HEK293T (cell line): Measurements from ENCODE around the gene WNT5B.
A peak's percentile ranks its signal among the peaks of the same experiment; 100 is the strongest.
"Not testable (repeated sequence)": the region's sequence is repeated elsewhere in the genome, so short reads cannot be mapped to it uniquely, and the experiment has no call there.

Source experiments
- CTCF ChIA-PET: fragments of 350-600 bp; formaldehyde crosslinking; extraction: SDS; loops from one replicate; lab custom pipeline; 2021; ENCODE audit warnings: antibody characterized with exemption, inconsistent platforms; lab: Yijun Ruan, JAX
- POLR2A ChIA-PET: fragments of 350-600 bp; formaldehyde crosslinking; extraction: SDS; loops from one replicate; lab custom pipeline; 2020; ENCODE audit warnings: antibody characterized with exemption, inconsistent platforms; lab: Yijun Ruan, JAX
- DNase-seq: peaks from one replicate; pipeline ENCODE4 v3.0.0; 2012; ENCODE audit warnings: mixed read lengths; ENCODE audit errors: extremely low spot score
- ARNT ChIP-seq: fragments of 450-650 bp; IDR thresholded peaks from 2 replicates; pipeline ENCODE4 v1.6.1; 2017; ENCODE audit warnings: mild to moderate bottlenecking
- BHLHE40 ChIP-seq: fragments of 450-650 bp; IDR thresholded peaks from 2 replicates; pipeline ENCODE4 v1.6.1; 2016; ENCODE audit warnings: mild to moderate bottlenecking, moderate library complexity, borderline replicate concordance
- CTBP1 ChIP-seq: fragments of 450-650 bp; IDR thresholded peaks from 2 replicates; pipeline ENCODE4 v1.6.1; 2016; ENCODE audit warnings: borderline replicate concordance
- ELF4 ChIP-seq: fragments of 450-650 bp; IDR thresholded peaks from 2 replicates; pipeline ENCODE4 v1.6.1; 2017; ENCODE audit warnings: antibody characterized with exemption
- FOXA1 ChIP-seq: fragments of 450-650 bp; IDR thresholded peaks from 2 replicates; pipeline ENCODE4 v1.6.1; 2016; ENCODE audit warnings: mild to moderate bottlenecking
- FOXK2 ChIP-seq: fragments of 450-650 bp; IDR thresholded peaks from 2 replicates; pipeline ENCODE4 v1.6.1; 2016; ENCODE audit warnings: mild to moderate bottlenecking
- FOXM1 ChIP-seq: fragments of 450-650 bp; IDR thresholded peaks from 2 replicates; pipeline ENCODE4 v1.6.1; 2017; ENCODE audit warnings: mild to moderate bottlenecking, borderline replicate concordance
- HDGF ChIP-seq: fragments of 450-650 bp; IDR thresholded peaks from 2 replicates; pipeline ENCODE4 v1.6.1; 2017; ENCODE audit warnings: antibody characterized with exemption, borderline replicate concordance
- L3MBTL2 ChIP-seq: fragments of 450-650 bp; conservative IDR thresholded peaks from 2 replicates; pipeline ENCODE4 v1.6.1; 2016; ENCODE audit warnings: mild to moderate bottlenecking
- LEF1 ChIP-seq: fragments of 450-650 bp; IDR thresholded peaks from 2 replicates; pipeline ENCODE4 v1.6.1; 2017; ENCODE audit warnings: mild to moderate bottlenecking, borderline replicate concordance
- NFRKB ChIP-seq: fragments of 450-650 bp; IDR thresholded peaks from 2 replicates; pipeline ENCODE4 v1.6.1; 2016; ENCODE audit warnings: mild to moderate bottlenecking, moderate library complexity
- SP1 ChIP-seq: fragments of 450-650 bp; IDR thresholded peaks from 2 replicates; pipeline ENCODE4 v1.6.1; 2017
- SUZ12 ChIP-seq: fragments of 450-650 bp; IDR thresholded peaks from 2 replicates; pipeline ENCODE4 v1.6.1; 2016; ENCODE audit warnings: mild to moderate bottlenecking
- TARDBP ChIP-seq: fragments of 450-650 bp; IDR thresholded peaks from 2 replicates; pipeline ENCODE4 v1.6.1; 2016
- ZNF384 ChIP-seq: fragments of 450-650 bp; IDR thresholded peaks from 2 replicates; pipeline ENCODE4 v1.6.1; 2016
- TF ChIP-seq, protein P1 (sequence below): fragments of 450-650 bp; IDR thresholded peaks from 2 replicates; pipeline ENCODE4 v1.6.1; 2016

WNT5B gene

DNA sequence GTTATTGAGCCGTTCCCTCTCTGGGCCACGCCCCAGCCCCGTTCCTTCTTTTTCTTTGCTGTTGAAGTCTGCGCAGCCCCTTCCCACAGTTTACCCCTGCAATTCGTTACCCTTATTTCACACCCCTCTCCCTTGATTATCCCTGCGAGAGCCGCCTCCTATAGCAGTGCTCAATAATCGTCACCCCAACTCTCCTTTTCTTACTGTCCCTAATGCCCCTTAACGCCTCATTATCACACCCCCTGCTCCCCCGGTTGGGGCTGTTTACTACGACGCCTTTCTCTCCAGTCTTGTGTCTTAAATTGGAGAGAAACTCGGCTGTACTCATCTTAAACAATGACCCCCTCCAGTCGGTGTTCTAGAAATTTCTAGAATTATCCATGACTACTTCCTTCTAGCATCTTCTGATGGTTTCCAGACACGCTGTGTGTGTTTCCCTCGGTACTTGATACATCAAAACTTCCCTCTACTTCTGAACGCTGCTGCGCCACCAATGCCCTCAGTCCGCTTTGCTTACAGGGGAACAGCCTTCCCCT, 33.9 kb upstream of the WNT5B start:
- POLR2A ChIA-PET: interaction anchor here (0.6 to 1.8 kb wide), 3 partner anchors 11 to 32 kb away, joined by 3 to 4 read pairs (median 4); no protein-coding TSS in a partner anchor
- CTCF ChIA-PET: interaction anchor here (0.6 kb wide), 1 partner anchor 593 kb away, joined by 3 read pairs; no protein-coding TSS in a partner anchor
- TF ChIP-seq FOXK2 (no peak), L3MBTL2 (0 out of 2 replicates have a peak, but pooled peaks have one; percentile 7)
- TF ChIP-seq, protein P1, sequence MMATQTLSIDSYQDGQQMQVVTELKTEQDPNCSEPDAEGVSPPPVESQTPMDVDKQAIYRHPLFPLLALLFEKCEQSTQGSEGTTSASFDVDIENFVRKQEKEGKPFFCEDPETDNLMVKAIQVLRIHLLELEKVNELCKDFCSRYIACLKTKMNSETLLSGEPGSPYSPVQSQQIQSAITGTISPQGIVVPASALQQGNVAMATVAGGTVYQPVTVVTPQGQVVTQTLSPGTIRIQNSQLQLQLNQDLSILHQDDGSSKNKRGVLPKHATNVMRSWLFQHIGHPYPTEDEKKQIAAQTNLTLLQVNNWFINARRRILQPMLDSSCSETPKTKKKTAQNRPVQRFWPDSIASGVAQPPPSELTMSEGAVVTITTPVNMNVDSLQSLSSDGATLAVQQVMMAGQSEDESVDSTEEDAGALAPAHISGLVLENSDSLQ: no peak
- DNase-seq: no peak

DNA sequence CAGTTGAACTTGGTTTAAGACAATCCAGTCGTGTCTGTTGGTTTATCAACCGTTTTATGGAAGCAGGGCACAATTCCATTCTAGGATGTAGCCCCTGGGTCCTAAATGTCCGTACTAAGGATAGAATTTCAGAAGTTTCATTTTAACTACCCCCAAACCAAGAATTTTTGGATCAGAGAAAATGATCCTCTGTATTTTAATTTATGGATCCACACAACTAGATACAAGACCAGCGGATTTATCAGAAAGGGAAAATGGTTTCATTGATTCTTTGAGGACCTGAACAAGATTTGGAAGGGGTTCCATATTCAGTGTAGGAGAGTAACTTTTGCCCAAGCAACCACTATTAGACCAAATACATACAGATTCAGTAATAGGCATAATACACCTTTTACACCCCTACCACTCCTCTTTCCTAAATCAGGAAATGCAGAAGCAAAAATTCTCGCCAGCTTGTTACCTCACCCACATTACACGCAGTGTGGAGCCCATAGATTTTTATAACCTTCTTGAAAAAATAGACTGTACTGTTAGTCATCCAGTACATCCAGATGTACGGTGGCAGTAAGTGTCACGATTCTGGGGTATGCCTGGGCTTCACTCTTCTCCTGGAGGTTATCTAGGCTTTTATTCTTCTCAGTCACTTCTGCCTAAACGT, 33.2 kb upstream of the WNT5B start:
- DNase-seq: no peak
- TF ChIP-seq SP1 (no peak), SUZ12 (no peak), BHLHE40 (no peak), FOXA1 (no peak), NFRKB (no peak), ELF4 (no peak), FOXK2 (no peak), L3MBTL2 (no peak), ARNT (no peak), ZNF384 (no peak), LEF1 (no peak), TARDBP (no peak), CTBP1 (no peak), HDGF (no peak), FOXM1 (no peak)
- TF ChIP-seq, protein P1: no peak
- ChIA-PET CTCF (interaction anchor here (0.6 kb wide), 1 partner anchor 593 kb away, joined by 3 read pairs; no protein-coding TSS in a partner anchor), POLR2A (no interaction called here)

DNA sequence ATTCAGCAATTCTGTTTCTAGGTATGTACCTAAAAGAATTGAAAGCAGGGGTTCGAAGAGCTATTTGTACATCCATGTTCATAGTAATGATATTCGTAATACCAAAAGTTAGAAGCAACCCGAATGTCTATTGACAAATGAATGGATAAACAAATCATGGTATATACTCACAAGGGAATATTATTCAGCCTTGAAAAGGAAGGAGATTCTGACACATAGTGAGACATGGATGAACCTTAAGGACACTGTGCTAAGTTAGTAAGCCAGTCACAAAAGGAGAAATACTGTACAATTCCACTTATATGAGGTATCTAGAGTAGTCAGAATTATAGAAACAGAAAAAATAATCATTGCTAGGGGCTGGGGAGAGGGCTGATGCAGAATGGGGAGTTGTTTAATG, 30.3 kb upstream of the WNT5B start:
- POLR2A ChIA-PET: no interaction called here
- TF ChIP-seq FOXA1: no peak
- TF ChIP-seq BHLHE40: no peak
- no peak for TF ChIP-seq FOXM1
- no peak for TF ChIP-seq NFRKB
- TF ChIP-seq ARNT: no peak
- no peak for TF ChIP-seq ELF4
- TF ChIP-seq FOXK2: no peak
- TF ChIP-seq LEF1: no peak
- TF ChIP-seq SP1: no peak
- TF ChIP-seq, protein P1: no peak
- TF ChIP-seq ZNF384: no peak
- no peak for TF ChIP-seq SUZ12
- TF ChIP-seq TARDBP: no peak
- no peak for TF ChIP-seq L3MBTL2
- TF ChIP-seq CTBP1: no peak
- no peak for TF ChIP-seq HDGF
- CTCF ChIA-PET: no interaction called here

DNA sequence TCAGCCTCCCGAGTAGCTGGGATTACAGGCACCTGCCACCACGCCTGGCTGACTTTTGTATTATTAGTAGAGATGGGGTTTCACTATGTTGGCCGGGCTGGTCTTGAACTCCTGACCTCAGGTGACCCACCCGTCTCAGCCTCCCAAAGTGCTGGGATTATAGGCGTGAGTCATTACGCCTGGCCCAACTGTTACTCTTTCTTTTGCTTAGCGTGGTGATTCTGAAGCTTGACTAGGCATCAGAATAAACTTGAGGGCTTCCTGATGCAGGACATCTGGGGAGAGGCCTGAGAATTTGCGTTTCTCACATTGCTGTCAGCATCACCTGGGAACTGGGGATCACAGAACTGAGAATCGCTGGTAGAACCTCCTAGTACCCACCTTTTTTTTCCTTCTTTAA, 26.3 kb upstream of the WNT5B start:
- POLR2A ChIA-PET: interaction anchor here (0.6 to 1.3 kb wide), 2 partner anchors 9 to 10 kb away, joined by 3 read pairs; no protein-coding TSS in a partner anchor
- not testable (repeated sequence) for DNase-seq
- CTCF ChIA-PET: interaction anchor here (0.8 to 3.1 kb wide), 6 partner anchors 12 to 487 kb away, joined by 3 to 10 read pairs (median 4); no protein-coding TSS in a partner anchor

More for the DNA sequence above, 30.3 kb upstream of the WNT5B start:
- DNase-seq: no peak

DNA sequence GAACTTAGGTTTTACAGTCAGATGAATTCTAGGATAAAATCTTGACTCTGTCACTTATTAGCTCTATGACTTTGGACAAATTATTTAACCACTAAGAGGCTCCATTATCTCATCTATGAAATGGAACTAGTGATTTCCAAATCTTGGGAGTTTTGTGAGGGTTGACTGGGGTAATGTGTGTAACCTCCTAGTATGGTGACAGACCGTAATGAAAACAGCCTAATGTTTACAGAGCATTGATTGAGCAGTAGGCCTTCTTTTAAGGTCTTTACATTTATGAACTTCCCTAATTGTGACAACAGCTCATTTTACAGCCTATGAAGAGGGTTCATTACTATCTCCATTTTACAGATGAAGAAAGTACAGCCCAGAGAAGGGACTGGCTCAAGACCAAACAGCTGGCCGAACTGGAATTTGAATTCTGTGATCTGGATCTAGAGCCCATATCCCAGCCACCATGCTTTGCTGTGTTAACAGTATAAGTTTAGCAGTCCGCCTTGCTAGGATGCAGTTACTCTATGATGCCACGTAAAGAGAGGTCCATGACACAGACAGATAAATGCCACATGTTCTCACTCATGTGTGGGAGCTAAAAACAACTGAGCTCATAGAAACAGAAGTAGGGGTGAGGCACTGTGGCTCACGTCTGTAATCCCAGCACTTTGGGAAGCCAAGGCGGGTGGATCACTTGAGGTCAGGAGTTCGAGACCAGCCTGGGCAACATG, 25.6 kb upstream of the WNT5B start:
- POLR2A ChIA-PET: interaction anchor here (0.6 to 1.3 kb wide), 4 partner anchors 10 to 28 kb away, joined by 3 read pairs; no protein-coding TSS in a partner anchor
- TF ChIP-seq FOXM1 (no peak), NFRKB (no peak), BHLHE40 (no peak), ELF4 (no peak)
- CTCF ChIA-PET: interaction anchor here (0.8 to 3.1 kb wide), 6 partner anchors 11 to 488 kb away, joined by 3 to 10 read pairs (median 4); no protein-coding TSS in a partner anchor
- no peak for DNase-seq

DNA sequence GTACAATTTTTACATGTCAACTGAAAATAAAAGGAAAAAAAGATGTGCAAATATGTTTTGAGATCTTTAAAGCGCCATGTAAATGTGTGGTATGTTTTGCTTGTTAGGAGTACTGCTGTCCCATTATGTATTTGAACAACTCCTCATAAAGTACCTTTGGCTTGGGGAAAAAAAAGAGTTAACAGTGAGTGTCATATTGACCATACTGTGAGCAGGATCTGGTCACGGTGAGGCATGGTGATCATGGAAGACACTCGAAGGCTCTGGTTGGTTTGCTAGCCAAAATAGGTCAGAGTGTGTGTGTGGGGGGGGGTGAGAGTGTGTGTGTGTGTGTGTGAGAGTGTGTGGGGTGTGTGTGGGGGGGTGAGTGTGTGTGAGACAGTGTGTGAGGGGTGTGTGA, 24.6 kb upstream of the WNT5B start:
- CTCF ChIA-PET: interaction anchor here (0.6 to 2.2 kb wide), 5 partner anchors 12 to 486 kb away, joined by 3 to 24 read pairs (median 5); partner anchors contain the start of gene WNT5B
- no peak for DNase-seq
- TF ChIP-seq SUZ12 (no peak), ARNT (no peak), BHLHE40 (no peak), FOXK2 (no peak), CTBP1 (no peak), ZNF384 (no peak), TARDBP (no peak), HDGF (no peak)
- POLR2A ChIA-PET: interaction anchor here (1.9 to 2.2 kb wide), 3 partner anchors 11 to 487 kb away, joined by 8 to 11 read pairs (median 10); partner anchors contain the start of gene WNT5B
